Esophagus squamous epithelium (tissue), 4 donors: ENCODE data around the gene LLCFC1.

ENCODE experiments used
- POLR2A ChIP-seq, 4 donors: fragments of 450-650 bp; IDR thresholded peaks; one replicate each; pipeline ENCODE4 v1.6.1; 2017; ENCODE audit warnings: antibody characterized with exemption in 4 of 4, mild to moderate bottlenecking in 4 of 4, moderate library complexity in 3 of 4
- TF ChIP-seq, protein P1 (sequence below), 6 experiments: fragments of 450-650 bp in 4 of 6; fragments of 200-600 bp in 2 of 6; sonication (generic) in 2 of 6; IDR thresholded peaks; one replicate each; pipeline ENCODE4 v1.5.1; 2016 to 2019; ENCODE audit warnings: antibody characterized with exemption in 6 of 6, mild to moderate bottlenecking in 4 of 6, moderate library complexity in 4 of 6

- TF ChIP-seq, protein P1, sequence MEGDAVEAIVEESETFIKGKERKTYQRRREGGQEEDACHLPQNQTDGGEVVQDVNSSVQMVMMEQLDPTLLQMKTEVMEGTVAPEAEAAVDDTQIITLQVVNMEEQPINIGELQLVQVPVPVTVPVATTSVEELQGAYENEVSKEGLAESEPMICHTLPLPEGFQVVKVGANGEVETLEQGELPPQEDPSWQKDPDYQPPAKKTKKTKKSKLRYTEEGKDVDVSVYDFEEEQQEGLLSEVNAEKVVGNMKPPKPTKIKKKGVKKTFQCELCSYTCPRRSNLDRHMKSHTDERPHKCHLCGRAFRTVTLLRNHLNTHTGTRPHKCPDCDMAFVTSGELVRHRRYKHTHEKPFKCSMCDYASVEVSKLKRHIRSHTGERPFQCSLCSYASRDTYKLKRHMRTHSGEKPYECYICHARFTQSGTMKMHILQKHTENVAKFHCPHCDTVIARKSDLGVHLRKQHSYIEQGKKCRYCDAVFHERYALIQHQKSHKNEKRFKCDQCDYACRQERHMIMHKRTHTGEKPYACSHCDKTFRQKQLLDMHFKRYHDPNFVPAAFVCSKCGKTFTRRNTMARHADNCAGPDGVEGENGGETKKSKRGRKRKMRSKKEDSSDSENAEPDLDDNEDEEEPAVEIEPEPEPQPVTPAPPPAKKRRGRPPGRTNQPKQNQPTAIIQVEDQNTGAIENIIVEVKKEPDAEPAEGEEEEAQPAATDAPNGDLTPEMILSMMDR (IDR thresholded peaks at IDR 0.05), result no peak
- TF ChIP-seq POLR2A (IDR thresholded peaks at IDR 0.05), result no peak
Measured at GRCh38 chr7:142942746-142943145, 3.5 kb downstream of the LLCFC1 start.
